H9 (cell line): ENCODE data around the gene BRD7. TPM values are rescaled to one million over a fixed set of nuclear protein-coding genes. Genes with fewer than 3 reads are reported as not detected.

ENCODE experiments used
- DNase-seq: peaks from one replicate; pipeline ENCODE4 v3.0.0-alpha.2; 2017
- H2AFZ ChIP-seq: one replicate; pipeline ENCODE4 v1.6.1; 2013; ENCODE audit warnings: mild to moderate bottlenecking, low read length, control low read depth, moderate library complexity
- H2AK5ac ChIP-seq: 2 replicates; pipeline ENCODE4 v1.6.1; 2013; ENCODE audit warnings: low read length, control low read depth, mixed read lengths; ENCODE audit not compliant: insufficient read length
- H2BK120ac ChIP-seq: one replicate; pipeline ENCODE4 v1.6.1; 2013; ENCODE audit warnings: low read depth, mild to moderate bottlenecking, low read length, control low read depth, inconsistent platforms; ENCODE audit not compliant: poor library complexity, severe bottlenecking
- H2BK12ac ChIP-seq: 2 replicates; pipeline ENCODE4 v1.6.1; 2013; ENCODE audit warnings: low read length, control low read depth, mixed read lengths, low read depth; ENCODE audit not compliant: insufficient read length
- H2BK15ac ChIP-seq: 2 replicates; pipeline ENCODE4 v1.6.1; 2013; ENCODE audit warnings: low read depth, low read length, control low read depth
- H2BK20ac ChIP-seq: one replicate; pipeline ENCODE4 v1.6.1; 2013; ENCODE audit warnings: low read depth, mild to moderate bottlenecking, low read length, control low read depth, inconsistent platforms; ENCODE audit not compliant: poor library complexity, severe bottlenecking
- H2BK5ac ChIP-seq: 2 replicates; pipeline ENCODE4 v1.6.1; 2013; ENCODE audit warnings: low read length, control low read depth, mixed read lengths; ENCODE audit not compliant: insufficient read length
- H3K14ac ChIP-seq: 2 replicates; pipeline ENCODE4 v1.6.1; 2013; ENCODE audit warnings: low read length, control low read depth; ENCODE audit not compliant: insufficient read depth
- H3K18ac ChIP-seq: 2 replicates; pipeline ENCODE4 v1.6.1; 2013; ENCODE audit warnings: low read depth, mild to moderate bottlenecking, mixed read lengths, low read length, control low read depth; ENCODE audit not compliant: insufficient read length
- H3K23ac ChIP-seq: 2 replicates; pipeline ENCODE4 v1.6.1; 2013; ENCODE audit warnings: low read length, control low read depth, mixed read lengths, low read depth; ENCODE audit not compliant: insufficient read length
- H3K23me2 ChIP-seq: 2 replicates; pipeline ENCODE4 v1.6.1; 2013; ENCODE audit warnings: low read depth, mild to moderate bottlenecking, mixed read lengths, low read length, control low read depth; ENCODE audit not compliant: insufficient read length, poor library complexity, severe bottlenecking
- H3K27ac ChIP-seq: 2 replicates; pipeline ENCODE4 v1.5.1; 2013; ENCODE audit warnings: low read length, control low read depth, mixed read lengths, low read depth; ENCODE audit not compliant: insufficient read length
- H3K27me3 ChIP-seq: 2 replicates; pipeline ENCODE4 v1.6.1; 2013; ENCODE audit warnings: low read length, control low read depth, inconsistent platforms; ENCODE audit not compliant: insufficient read depth
- H3K4ac ChIP-seq: 2 replicates; pipeline ENCODE4 v1.6.1; 2013; ENCODE audit warnings: low read depth, mild to moderate bottlenecking, control low read depth, inconsistent platforms, low read length, moderate library complexity
- H3K4me1 ChIP-seq: 2 replicates; pipeline ENCODE4 v1.6.1; 2013; ENCODE audit warnings: low read length, control low read depth, inconsistent platforms; ENCODE audit not compliant: insufficient read depth
- H3K4me2 ChIP-seq: 2 replicates; pipeline ENCODE4 v1.6.1; 2013; ENCODE audit warnings: low read length, control low read depth, mixed read lengths; ENCODE audit not compliant: insufficient read length, insufficient read depth
- H3K56ac ChIP-seq: 2 replicates; pipeline ENCODE4 v1.6.1; 2013; ENCODE audit warnings: low read depth, mild to moderate bottlenecking, mixed read lengths, low read length, control low read depth; ENCODE audit not compliant: insufficient read length
- H3K79me1 ChIP-seq: 2 replicates; pipeline ENCODE4 v1.6.1; 2013; ENCODE audit warnings: low read depth, mild to moderate bottlenecking, moderate library complexity, low read length, control low read depth, inconsistent platforms; ENCODE audit not compliant: insufficient read depth, poor library complexity, severe bottlenecking
- H3K79me2 ChIP-seq: 2 replicates; pipeline ENCODE4 v1.6.1; 2013; ENCODE audit warnings: low read length, control low read depth, inconsistent platforms; ENCODE audit not compliant: insufficient read depth
- H3K9ac ChIP-seq: 2 replicates; pipeline ENCODE4 v1.6.1; 2013; ENCODE audit warnings: low read length, control low read depth, mixed read lengths; ENCODE audit not compliant: insufficient read length; ENCODE audit errors: extremely low read depth
- H3K9me3 ChIP-seq: one replicate; pipeline ENCODE4 v1.6.1; 2013; ENCODE audit warnings: low read depth, low read length, inconsistent platforms; ENCODE audit not compliant: control insufficient read depth
- H3T11ph ChIP-seq: one replicate; pipeline ENCODE4 v1.6.1; 2013; ENCODE audit warnings: mild to moderate bottlenecking, low read length, control low read depth, inconsistent platforms
- H4K20me1 ChIP-seq: one replicate; pipeline ENCODE4 v1.6.1; 2013; ENCODE audit not compliant: control insufficient read depth, insufficient read length, insufficient read depth
- H4K5ac ChIP-seq: 2 replicates; pipeline ENCODE4 v1.6.1; 2013; ENCODE audit warnings: low read depth, mild to moderate bottlenecking, mixed read lengths, low read length, control low read depth; ENCODE audit not compliant: insufficient read length
- H4K8ac ChIP-seq: replicated peaks from 2 replicates; pipeline ENCODE4 v1.6.1; 2013; ENCODE audit warnings: low read length, control low read depth, mixed read lengths, low read depth; ENCODE audit not compliant: insufficient read length
- H4K91ac ChIP-seq: 2 replicates; pipeline ENCODE4 v1.6.1; 2013; ENCODE audit warnings: low read depth, mild to moderate bottlenecking, moderate library complexity, mixed read lengths, low read length, control low read depth; ENCODE audit not compliant: insufficient read length
- H3K27ac Mint-ChIP-seq, 3 experiments: 2 replicates in 2 of 3; 3 replicates in 1 of 3; pipeline ENCODE4 v1.8.0; 2020 to 2021; ENCODE audit warnings: mixed read lengths in 3 of 3, mild to moderate bottlenecking in 1 of 3, moderate library complexity in 1 of 3
- H3K27me3 Mint-ChIP-seq: 2 replicates; pipeline ENCODE4 v1.8.0; 2021; ENCODE audit warnings: low read depth, mild to moderate bottlenecking, moderate library complexity, mixed read lengths
- H3K36me3 Mint-ChIP-seq, 3 experiments: 2 replicates in 2 of 3; 3 replicates in 1 of 3; pipeline ENCODE4 v1.8.0; 2020 to 2021; ENCODE audit warnings: low read depth in 3 of 3, mixed read lengths in 3 of 3; ENCODE audit not compliant: insufficient read depth in 1 of 3
- H3K4me1 Mint-ChIP-seq, 2 experiments: 2 replicates each; pipeline ENCODE4 v1.8.0; 2020; ENCODE audit warnings: mixed read lengths in 2 of 2
- H3K4me3 Mint-ChIP-seq, 2 experiments: 2 replicates in 1 of 2; 3 replicates in 1 of 2; pipeline ENCODE4 v1.8.0; 2020 to 2021; ENCODE audit warnings: mild to moderate bottlenecking in 2 of 2, mixed read lengths in 2 of 2, moderate library complexity in 1 of 2
- H3K9me3 Mint-ChIP-seq, 2 experiments: 2 replicates in 1 of 2; 3 replicates in 1 of 2; pipeline ENCODE4 v1.8.0; 2020; ENCODE audit warnings: mild to moderate bottlenecking in 2 of 2, mixed read lengths in 2 of 2, moderate library complexity in 1 of 2
- CTCF ChIP-seq: fragments of 200-600 bp; sonication (generic); conservative IDR thresholded peaks from 3 replicates; pipeline ENCODE4 v1.8.0; 2021; ENCODE audit warnings: antibody characterized with exemption, mild to moderate bottlenecking
- WGBS: extraction: QIAGEN DNeasy Blood & Tissue Kit; methylation state at CpG from one replicate; pipeline ENCODE4 v1.1.7; 2013; ENCODE audit warnings: missing lambda C conversion rate, low lambda C conversion rate, mixed read lengths; ENCODE audit not compliant: insufficient read length; ENCODE audit errors: extremely low coverage; 5-methylcytosine and 5-hydroxymethylcytosine counted together
- total RNA-seq: library from RNA; stranded (reverse); gene quantifications from 2 replicates; pipeline ENCODE4 v1.2.1, GENCODE V29; 2021

BRD7 gene
- total RNA-seq, 1 experiment from 2014 or later = 112 TPM

- no peaks in the 10 kb centered on the region; the same call in 1 of the 2 replicates for H3K4me1 ChIP-seq
- Mint-ChIP-seq H3K27me3 (peaks cover 5% of the 10 kb centered on the region), H3K36me3 (no peaks in the 10 kb centered on the region), H3K27ac (no peak overlapping the region; a peak in 1 of 7 replicates), H3K4me1 (peaks cover 14 to 18% of the 10 kb centered on the region in 2 experiments), H3K9me3 (no peaks in the 10 kb centered on the region), H3K4me3 (no peak overlapping the region)
- no peak for DNase-seq
- H3K23ac ChIP-seq = no peak overlapping the region
- no peak overlapping the region for H2BK5ac ChIP-seq
- H2BK15ac ChIP-seq = no peak overlapping the region
- H2BK12ac ChIP-seq = no peak overlapping the region
- TF ChIP-seq CTCF = no peak
- no peak overlapping the region for H3K18ac ChIP-seq
- no peak overlapping the region for H3K4ac ChIP-seq
- H3K79me1 ChIP-seq = no peaks in the 10 kb centered on the region
- H3K4me2 ChIP-seq = no peak overlapping the region
- H2AFZ ChIP-seq = no peak overlapping the region
- no peak overlapping the region for H3K56ac ChIP-seq
- H3T11ph ChIP-seq = no peak overlapping the region
- H4K91ac ChIP-seq = no peak overlapping the region
- no peak overlapping the region for H3K9ac ChIP-seq
- no peak overlapping the region for H2AK5ac ChIP-seq
- no peaks in the 10 kb centered on the region for H3K27me3 ChIP-seq
- no peak overlapping the region for H2BK120ac ChIP-seq
- H3K23me2 ChIP-seq = no peaks in the 10 kb centered on the region
- no peaks in the 10 kb centered on the region for H4K20me1 ChIP-seq
- no peak overlapping the region for H2BK20ac ChIP-seq
- no peaks in the 10 kb centered on the region for H3K79me2 ChIP-seq
- H3K9me3 ChIP-seq = no peaks in the 10 kb centered on the region
- no peak overlapping the region for H3K27ac ChIP-seq
- H3K14ac ChIP-seq = no peak overlapping the region
- no CpG with 5 or more reads among the region's 4 CpGs for WGBS
- H4K5ac ChIP-seq = no peak overlapping the region
- no peak overlapping the region for H4K8ac ChIP-seq
Measured at GRCh38 chr16:50377001-50377400, 8.2 kb upstream of the BRD7 start.
